ENCODE data around the gene ZFP36L2. TPM values are rescaled to one million over a fixed set of nuclear protein-coding genes. Genes with fewer than 3 reads are reported as not detected.

The ZFP36L2 gene
- total and polyA plus RNA-seq, 2 experiments from 2014 or later = 37.9 to 38.4 TPM

GRCh38 chr2:43203373-43203772, 23.0 kb downstream of the ZFP36L2 start (continued):
- no peak for TF ChIP-seq ZNF331 (CRISPR knock-in tag; IDR thresholded peaks at IDR 0.05; ENCODE audit: low read depth)

DNA sequence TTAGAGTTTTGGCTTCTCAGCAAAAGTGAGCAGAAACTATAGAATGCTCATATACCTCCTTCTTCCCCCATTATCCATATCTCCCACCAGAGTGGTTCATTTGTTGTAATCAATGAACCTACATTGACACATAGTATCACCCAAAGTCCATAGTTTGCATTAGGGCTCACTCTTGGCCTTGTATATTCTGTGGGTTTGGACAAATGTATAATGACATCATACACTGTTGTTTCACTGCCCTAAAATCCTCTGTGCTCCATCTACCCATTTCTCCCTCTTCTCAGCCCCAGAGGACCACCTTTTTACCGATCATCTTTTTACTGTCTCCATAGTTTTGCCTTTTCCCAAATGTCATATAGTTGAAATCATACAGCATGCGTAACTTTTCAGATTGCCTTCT, 24.1 kb downstream of the ZFP36L2 start:
- no peak for TF ChIP-seq ETS1 (IDR thresholded peaks at IDR 0.05)
- TF ChIP-seq EZH2phosphoT487 (IDR thresholded peaks at IDR 0.05; ENCODE audit: unreplicated experiment) = no peak
- no peak for TF ChIP-seq ZNF331 (CRISPR knock-in tag; IDR thresholded peaks at IDR 0.05; ENCODE audit: low read depth)
- no peak for TF ChIP-seq CREB1 (CRISPR knock-in tag; IDR thresholded peaks at IDR 0.05; ENCODE audit: low read depth)
- TF ChIP-seq, protein P1, sequence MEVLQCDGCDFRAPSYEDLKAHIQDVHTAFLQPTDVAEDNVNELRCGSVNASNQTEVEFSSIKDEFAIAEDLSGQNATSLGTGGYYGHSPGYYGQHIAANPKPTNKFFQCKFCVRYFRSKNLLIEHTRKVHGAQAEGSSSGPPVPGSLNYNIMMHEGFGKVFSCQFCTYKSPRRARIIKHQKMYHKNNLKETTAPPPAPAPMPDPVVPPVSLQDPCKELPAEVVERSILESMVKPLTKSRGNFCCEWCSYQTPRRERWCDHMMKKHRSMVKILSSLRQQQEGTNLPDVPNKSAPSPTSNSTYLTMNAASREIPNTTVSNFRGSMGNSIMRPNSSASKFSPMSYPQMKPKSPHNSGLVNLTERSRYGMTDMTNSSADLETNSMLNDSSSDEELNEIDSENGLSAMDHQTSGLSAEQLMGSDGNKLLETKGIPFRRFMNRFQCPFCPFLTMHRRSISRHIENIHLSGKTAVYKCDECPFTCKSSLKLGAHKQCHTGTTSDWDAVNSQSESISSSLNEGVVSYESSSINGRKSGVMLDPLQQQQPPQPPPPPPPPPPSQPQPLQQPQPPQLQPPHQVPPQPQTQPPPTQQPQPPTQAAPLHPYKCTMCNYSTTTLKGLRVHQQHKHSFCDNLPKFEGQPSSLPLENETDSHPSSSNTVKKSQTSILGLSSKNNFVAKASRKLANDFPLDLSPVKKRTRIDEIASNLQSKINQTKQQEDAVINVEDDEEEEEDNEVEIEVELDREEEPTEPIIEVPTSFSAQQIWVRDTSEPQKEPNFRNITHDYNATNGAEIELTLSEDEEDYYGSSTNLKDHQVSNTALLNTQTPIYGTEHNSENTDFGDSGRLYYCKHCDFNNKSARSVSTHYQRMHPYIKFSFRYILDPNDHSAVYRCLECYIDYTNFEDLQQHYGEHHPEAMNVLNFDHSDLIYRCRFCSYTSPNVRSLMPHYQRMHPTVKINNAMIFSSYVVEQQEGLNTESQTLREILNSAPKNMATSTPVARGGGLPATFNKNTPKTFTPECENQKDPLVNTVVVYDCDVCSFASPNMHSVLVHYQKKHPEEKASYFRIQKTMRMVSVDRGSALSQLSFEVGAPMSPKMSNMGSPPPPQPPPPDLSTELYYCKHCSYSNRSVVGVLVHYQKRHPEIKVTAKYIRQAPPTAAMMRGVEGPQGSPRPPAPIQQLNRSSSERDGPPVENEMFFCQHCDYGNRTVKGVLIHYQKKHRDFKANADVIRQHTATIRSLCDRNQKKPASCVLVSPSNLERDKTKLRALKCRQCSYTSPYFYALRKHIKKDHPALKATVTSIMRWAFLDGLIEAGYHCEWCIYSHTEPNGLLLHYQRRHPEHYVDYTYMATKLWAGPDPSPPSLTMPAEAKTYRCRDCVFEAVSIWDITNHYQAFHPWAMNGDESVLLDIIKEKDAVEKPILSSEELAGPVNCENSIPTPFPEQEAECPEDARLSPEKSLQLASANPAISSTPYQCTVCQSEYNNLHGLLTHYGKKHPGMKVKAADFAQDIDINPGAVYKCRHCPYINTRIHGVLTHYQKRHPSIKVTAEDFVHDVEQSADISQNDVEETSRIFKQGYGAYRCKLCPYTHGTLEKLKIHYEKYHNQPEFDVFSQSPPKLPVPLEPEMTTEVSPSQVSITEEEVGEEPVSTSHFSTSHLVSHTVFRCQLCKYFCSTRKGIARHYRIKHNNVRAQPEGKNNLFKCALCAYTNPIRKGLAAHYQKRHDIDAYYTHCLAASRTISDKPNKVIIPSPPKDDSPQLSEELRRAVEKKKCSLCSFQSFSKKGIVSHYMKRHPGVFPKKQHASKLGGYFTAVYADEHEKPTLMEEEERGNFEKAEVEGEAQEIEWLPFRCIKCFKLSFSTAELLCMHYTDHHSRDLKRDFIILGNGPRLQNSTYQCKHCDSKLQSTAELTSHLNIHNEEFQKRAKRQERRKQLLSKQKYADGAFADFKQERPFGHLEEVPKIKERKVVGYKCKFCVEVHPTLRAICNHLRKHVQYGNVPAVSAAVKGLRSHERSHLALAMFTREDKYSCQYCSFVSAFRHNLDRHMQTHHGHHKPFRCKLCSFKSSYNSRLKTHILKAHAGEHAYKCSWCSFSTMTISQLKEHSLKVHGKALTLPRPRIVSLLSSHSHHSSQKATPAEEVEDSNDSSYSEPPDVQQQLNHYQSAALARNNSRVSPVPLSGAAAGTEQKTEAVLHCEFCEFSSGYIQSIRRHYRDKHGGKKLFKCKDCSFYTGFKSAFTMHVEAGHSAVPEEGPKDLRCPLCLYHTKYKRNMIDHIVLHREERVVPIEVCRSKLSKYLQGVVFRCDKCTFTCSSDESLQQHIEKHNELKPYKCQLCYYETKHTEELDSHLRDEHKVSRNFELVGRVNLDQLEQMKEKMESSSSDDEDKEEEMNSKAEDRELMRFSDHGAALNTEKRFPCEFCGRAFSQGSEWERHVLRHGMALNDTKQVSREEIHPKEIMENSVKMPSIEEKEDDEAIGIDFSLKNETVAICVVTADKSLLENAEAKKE (CRISPR knock-in tag; IDR thresholded peaks at IDR 0.05) = no peak
- no peak for TF ChIP-seq NANOG (IDR thresholded peaks at IDR 0.05; ENCODE audit: borderline replicate concordance)
- TF ChIP-seq POLR2AphosphoS5 (IDR thresholded peaks at IDR 0.05; ENCODE audit: low read depth) = no peak
- TF ChIP-seq ZNF114 (CRISPR knock-in tag; IDR thresholded peaks at IDR 0.05) = no peak
- no peak for TF ChIP-seq CTCF (conservative IDR thresholded peaks at IDR 0.05; ENCODE audit: low read depth in 2 of 2)
- TF ChIP-seq EZH2 (IDR thresholded peaks at IDR 0.05; ENCODE audit: low read depth, unreplicated experiment) = no peak
- no peak for TF ChIP-seq REST (IDR thresholded peaks at IDR 0.05; ENCODE audit: unreplicated experiment)
- no peak for TF ChIP-seq STAT1 (IDR thresholded peaks at IDR 0.05; ENCODE audit: unreplicated experiment)
- no peak for TF ChIP-seq JUNB (IDR thresholded peaks at IDR 0.05; ENCODE audit: unreplicated experiment)
- Histone ChIP-seq H3F3A (replicated peaks; ENCODE audit: low read depth) (no peaks in the 10 kb centered on the region), H3K4me1 (ENCODE audit: insufficient read depth) (no peaks in the 10 kb centered on the region), H3K36me3 (ENCODE audit: insufficient read depth) (no peaks in the 10 kb centered on the region), H2AFZ (no peak overlapping the region), H4K20me1 (replicated peaks; ENCODE audit: insufficient read depth) (no peaks in the 10 kb centered on the region), H3K79me2 (replicated peaks; ENCODE audit: insufficient read depth) (no peaks in the 10 kb centered on the region), H3K4me2 (no peak overlapping the region), H3K27me3 (ENCODE audit: insufficient read depth) (no peaks in the 10 kb centered on the region), H3K4me3 (no peak overlapping the region), H3K27ac (ENCODE audit: low read depth) (no peak overlapping the region), H3K9me2 (ENCODE audit: insufficient read depth) (no peaks in the 10 kb centered on the region)
- Mint-ChIP-seq H3K36me3 (ENCODE audit: low read depth) (no peaks in the 10 kb centered on the region; the same call in 2 of the 3 replicates), H3K4me1 (peaks cover 10% of the 10 kb centered on the region), H3K27ac (no peak overlapping the region), H3K9me3 (no peaks in the 10 kb centered on the region), H3K27me3 (ENCODE audit: insufficient read depth, low read depth, poor library complexity) (peaks cover 25% of the 10 kb centered on the region), H3K4me3 (no peak overlapping the region)
- ATAC-seq (no peak), DNase-seq (ENCODE audit: low spot score) (no peak)

Data from GM23338 (cell line).